Chondrocyte (in vitro differentiated cells): ENCODE measurements around the gene C1QTNF6. TPM values are rescaled to one million over a fixed set of nuclear protein-coding genes. Genes with fewer than 3 reads are reported as not detected.

Source experiments
- DNase-seq: peaks from one replicate; pipeline ENCODE4 v3.0.0; 2021; ENCODE audit warnings: mixed read lengths, low spot score
- H3K27ac Mint-ChIP-seq: one replicate; pipeline ENCODE4 v1.8.0; 2021; ENCODE audit warnings: mild to moderate bottlenecking, moderate library complexity, mixed read lengths; ENCODE audit not compliant: unreplicated experiment
- H3K27me3 Mint-ChIP-seq: 2 replicates; pipeline ENCODE4 v1.8.0; 2021; ENCODE audit warnings: low read depth, mixed read lengths
- H3K36me3 Mint-ChIP-seq: 2 replicates; pipeline ENCODE4 v1.8.0; 2021; ENCODE audit warnings: low read depth, mixed read lengths
- H3K4me1 Mint-ChIP-seq: 2 replicates; pipeline ENCODE4 v1.8.0; 2021; ENCODE audit warnings: low read depth, mild to moderate bottlenecking, mixed read lengths
- H3K4me3 Mint-ChIP-seq: one replicate; pipeline ENCODE4 v1.8.0; 2021; ENCODE audit warnings: mild to moderate bottlenecking, moderate library complexity, mixed read lengths; ENCODE audit not compliant: unreplicated experiment
- H3K9me3 Mint-ChIP-seq: 2 replicates; pipeline ENCODE4 v1.8.0; 2021; ENCODE audit warnings: low read depth, mixed read lengths
- total RNA-seq: library from RNA; stranded (reverse); gene quantifications from 3 replicates; pipeline ENCODE4 v1.2.1, GENCODE V29; 2021
- TF ChIP-seq, protein P1 (sequence below): fragments of 200-600 bp; sonication (generic); IDR thresholded peaks from 2 replicates; pipeline ENCODE4 v1.5.0; 2021; ENCODE audit warnings: antibody characterized with exemption, mild to moderate bottlenecking, moderate library complexity

C1QTNF6 gene
- total RNA-seq, 1 donor from 2014 or later: 11.3 TPM

GRCh38 chr22:37141476-37141875 lies 46.6 kb downstream of the C1QTNF6 start:
- Mint-ChIP-seq H3K27ac (no peak overlapping the region), H3K4me3 (no peak overlapping the region), H3K4me1 (no peaks in the 10 kb centered on the region), H3K27me3 (peaks cover 29% of the 10 kb centered on the region), H3K9me3 (no peaks in the 10 kb centered on the region), H3K36me3 (no peaks in the 10 kb centered on the region)
- DNase-seq: no peak
- TF ChIP-seq, protein P1, sequence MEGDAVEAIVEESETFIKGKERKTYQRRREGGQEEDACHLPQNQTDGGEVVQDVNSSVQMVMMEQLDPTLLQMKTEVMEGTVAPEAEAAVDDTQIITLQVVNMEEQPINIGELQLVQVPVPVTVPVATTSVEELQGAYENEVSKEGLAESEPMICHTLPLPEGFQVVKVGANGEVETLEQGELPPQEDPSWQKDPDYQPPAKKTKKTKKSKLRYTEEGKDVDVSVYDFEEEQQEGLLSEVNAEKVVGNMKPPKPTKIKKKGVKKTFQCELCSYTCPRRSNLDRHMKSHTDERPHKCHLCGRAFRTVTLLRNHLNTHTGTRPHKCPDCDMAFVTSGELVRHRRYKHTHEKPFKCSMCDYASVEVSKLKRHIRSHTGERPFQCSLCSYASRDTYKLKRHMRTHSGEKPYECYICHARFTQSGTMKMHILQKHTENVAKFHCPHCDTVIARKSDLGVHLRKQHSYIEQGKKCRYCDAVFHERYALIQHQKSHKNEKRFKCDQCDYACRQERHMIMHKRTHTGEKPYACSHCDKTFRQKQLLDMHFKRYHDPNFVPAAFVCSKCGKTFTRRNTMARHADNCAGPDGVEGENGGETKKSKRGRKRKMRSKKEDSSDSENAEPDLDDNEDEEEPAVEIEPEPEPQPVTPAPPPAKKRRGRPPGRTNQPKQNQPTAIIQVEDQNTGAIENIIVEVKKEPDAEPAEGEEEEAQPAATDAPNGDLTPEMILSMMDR: no peak

GRCh38 chr22:37140686-37141323 lies 47.2 kb downstream of the C1QTNF6 start:
- DNase-seq: no peak
- TF ChIP-seq, protein P1: no peak
- Mint-ChIP-seq H3K4me1 (no peaks in the 10 kb centered on the region), H3K36me3 (no peaks in the 10 kb centered on the region), H3K9me3 (no peaks in the 10 kb centered on the region), H3K4me3 (no peak overlapping the region), H3K27me3 (peaks cover 24% of the 10 kb centered on the region), H3K27ac (no peak overlapping the region)

GRCh38 chr22:37139762-37140161 lies 48.3 kb downstream of the C1QTNF6 start:
- Mint-ChIP-seq H3K4me3 (no peak overlapping the region), H3K9me3 (no peaks in the 10 kb centered on the region), H3K27ac (no peak overlapping the region), H3K4me1 (no peaks in the 10 kb centered on the region), H3K36me3 (no peaks in the 10 kb centered on the region), H3K27me3 (peaks cover 18% of the 10 kb centered on the region)
- TF ChIP-seq, protein P1: no peak
- DNase-seq: no peak

- no peaks in the 10 kb centered on the region for H3K9me3 Mint-ChIP-seq
- DNase-seq: no peak
- no peak overlapping the region for H3K27ac Mint-ChIP-seq
- peaks cover 16% of the 10 kb centered on the region for H3K27me3 Mint-ChIP-seq
- H3K4me3 Mint-ChIP-seq: no peak overlapping the region
- H3K4me1 Mint-ChIP-seq: no peaks in the 10 kb centered on the region
- TF ChIP-seq, protein P1: no peak
- no peaks in the 10 kb centered on the region for H3K36me3 Mint-ChIP-seq
Observed at GRCh38 chr22:37138849-37139561, 49.0 kb downstream of the C1QTNF6 start.

GRCh38 chr22:37137903-37138665 lies 50.0 kb downstream of the C1QTNF6 start:
- no peak for DNase-seq
- Mint-ChIP-seq H3K27ac (no peak overlapping the region), H3K27me3 (peaks cover 12% of the 10 kb centered on the region), H3K4me1 (no peaks in the 10 kb centered on the region), H3K9me3 (no peaks in the 10 kb centered on the region), H3K36me3 (no peaks in the 10 kb centered on the region), H3K4me3 (no peak overlapping the region)
- TF ChIP-seq, protein P1: no peak
